NCI-H748 treated with DMSO at 0.1 percent for 48 hours (cell line): ENCODE data around the gene IL2RA.
"Not testable (repeated sequence)": the region's sequence is repeated elsewhere in the genome, so short reads cannot be mapped to it uniquely, and the experiment has no call there.

Experiments used
- DNase-seq: peaks from one replicate; lab custom pipeline; 2025; lab: John Stamatoyannopoulos, UW

Gene IL2RA

DNA sequence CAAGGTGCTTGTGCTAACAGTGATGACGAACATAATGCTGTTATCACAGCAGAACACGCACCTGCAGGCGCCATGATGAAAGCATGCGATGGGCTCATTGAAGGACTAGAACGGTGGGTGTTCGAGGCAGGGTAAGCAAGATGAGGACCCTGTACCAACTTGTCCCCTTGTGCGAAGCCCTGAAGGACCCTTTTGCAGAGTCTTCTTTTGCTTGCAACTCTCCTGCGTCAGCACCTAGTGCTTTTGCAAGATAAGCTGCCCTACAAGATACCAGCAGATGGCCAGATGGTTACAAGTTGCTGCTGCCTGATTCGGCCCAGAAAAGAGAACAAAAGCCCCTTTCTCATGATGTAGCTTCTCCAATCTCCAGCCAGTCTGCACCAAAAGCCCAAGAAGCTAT, 80.6 kb downstream of the IL2RA start:
- no peak for DNase-seq

DNA sequence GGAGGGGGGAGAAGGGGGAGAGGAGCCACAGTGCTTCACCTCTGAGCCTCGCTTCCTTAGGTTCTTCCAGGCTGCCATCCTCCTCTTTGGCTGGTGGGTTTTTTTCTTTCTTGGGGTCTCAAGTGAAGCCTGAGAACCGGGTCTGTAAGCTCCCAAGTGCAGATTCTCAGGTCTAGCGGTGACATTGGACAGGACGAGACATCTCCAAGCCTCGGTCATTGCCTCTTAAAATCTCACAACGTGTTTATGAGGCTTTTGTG, 84.0 kb downstream of the IL2RA start:
- DNase-seq: no peak

- DNase-seq: no peak
Measured at GRCh38 chr10:5977471-5978229, 84.5 kb downstream of the IL2RA start, which contains the start of gene IL15RA. TSS of gene IL15RA (minus strand) at chr10:5977543. CDS start at chr10:5977492, 51 bp downstream.

- DNase-seq: no peak
Measured at GRCh38 chr10:5976512-5977470, 85.4 kb downstream of the IL2RA start.

DNA sequence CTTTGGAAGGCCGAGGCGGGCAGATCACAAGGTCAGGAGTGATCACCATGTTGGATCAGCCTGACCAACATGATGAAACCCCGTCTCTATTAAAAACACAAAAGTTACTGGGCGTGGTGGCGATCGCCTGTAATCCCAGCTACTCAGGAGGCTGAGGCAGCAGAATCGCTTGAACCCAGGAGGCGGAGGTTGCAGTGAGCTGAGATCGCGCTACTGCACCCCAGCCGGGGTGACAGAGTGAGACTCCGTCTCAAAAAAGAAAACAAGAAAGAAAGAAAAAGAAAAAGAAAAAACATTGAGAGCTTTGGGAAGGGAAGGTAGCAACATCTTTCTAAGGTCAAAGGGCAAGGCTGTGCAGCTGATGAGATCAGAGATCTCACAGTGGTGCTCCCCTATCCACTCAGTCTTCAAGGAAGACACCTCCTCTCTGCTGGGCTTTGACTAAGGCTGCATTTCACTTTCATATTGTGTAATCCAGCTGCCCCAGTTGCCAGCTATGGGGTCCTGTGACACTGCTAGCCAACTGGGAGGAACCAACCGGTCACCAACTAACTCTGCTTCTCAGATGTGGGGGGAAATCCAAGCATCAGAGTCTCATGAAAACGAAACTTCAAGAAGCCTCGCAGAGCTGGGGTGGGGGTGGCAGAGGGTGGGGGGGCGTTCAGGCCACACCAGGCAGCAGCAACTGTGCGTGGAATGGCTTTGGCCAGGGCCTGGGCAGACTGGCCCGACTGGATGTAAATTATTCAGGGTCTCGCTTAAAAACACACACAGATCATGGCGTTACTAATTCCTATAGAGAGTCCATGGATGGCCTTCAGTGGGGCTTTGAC, 86.3 kb downstream of the IL2RA start:
- no peak for DNase-seq

DNA sequence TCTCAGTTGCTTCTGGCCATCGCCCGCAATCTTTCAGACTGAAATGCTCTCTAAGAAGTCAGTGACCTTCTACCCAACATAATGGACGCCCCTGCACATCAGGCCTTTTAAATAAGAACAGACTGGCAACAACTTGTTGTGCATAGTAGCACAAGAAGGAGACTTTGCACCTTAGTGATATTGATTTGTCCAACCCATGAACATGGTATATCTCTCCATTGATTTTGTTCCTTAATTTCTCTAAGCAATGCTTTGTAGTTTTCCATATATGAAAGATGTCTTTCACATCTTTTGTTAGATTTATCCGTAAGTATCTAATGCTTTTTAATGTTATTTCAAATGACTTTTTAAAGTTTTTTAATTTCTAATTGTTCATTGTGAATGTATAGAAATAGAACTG, 89.1 kb downstream of the IL2RA start:
- no peak for DNase-seq

- no peak for DNase-seq
Measured at GRCh38 chr10:5971886-5972285, 90.3 kb downstream of the IL2RA start.

GRCh38 chr10:5971315-5971832, 90.8 kb downstream of the IL2RA start:
- no peak for DNase-seq

DNA sequence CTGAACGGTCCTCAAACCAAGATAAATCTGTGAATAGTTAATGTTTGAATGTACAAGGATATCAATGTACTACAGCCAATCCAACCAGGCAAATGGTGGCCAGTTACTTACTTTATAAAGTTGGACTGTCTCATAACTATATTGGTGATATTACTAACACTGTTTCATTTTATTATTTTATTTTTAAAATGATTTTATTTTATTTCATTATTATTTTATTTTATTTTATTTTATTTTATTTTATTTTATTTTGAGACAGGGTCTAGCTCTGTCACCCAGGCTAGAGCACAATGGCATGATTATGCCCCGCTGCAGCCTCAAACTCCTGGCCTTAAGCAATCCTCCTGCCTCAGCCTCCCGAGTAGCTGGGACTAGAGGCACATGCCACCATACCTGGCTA, 91.6 kb downstream of the IL2RA start:
- no peak for DNase-seq

GRCh38 chr10:5970066-5970465, 92.1 kb downstream of the IL2RA start:
- no peak for DNase-seq

GRCh38 chr10:5968681-5969453, 93.3 kb downstream of the IL2RA start:
- no peak for DNase-seq

DNA sequence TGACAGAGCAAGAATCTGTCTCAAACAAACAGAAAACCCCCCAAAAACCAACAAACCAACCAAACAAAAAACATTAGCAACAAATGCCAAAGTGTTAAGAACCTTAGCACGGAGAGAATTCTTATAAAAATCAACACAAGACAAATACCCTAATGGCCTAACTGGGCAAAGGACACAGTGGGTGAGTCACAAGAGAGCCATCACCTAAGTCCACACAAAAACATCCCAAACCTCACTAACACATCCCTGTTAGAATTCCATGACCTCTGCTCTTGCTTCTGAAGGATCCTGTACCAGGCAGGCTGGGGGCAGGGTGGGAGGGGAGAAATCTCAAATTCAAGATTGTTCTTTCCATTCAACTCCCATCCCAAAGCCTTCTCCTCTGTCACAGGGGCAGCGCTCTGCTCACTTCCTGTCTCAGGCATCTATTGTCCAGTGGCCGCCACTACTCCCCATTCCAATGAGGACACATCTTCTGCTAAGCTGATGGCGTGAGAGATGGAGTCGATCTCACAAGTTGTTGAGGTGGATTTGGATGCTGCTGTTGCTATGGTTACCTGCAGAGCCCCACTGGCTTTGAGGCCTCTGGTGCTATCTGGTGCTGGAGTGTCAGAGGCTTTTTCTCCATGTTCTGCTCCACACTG, 94.0 kb downstream of the IL2RA start:
- DNase-seq: no peak

GRCh38 chr10:5965266-5965665, 96.9 kb downstream of the IL2RA start:
- DNase-seq: no peak

GRCh38 chr10:5964736-5965135, 97.4 kb downstream of the IL2RA start:
- no peak for DNase-seq

- no peak for DNase-seq
Measured at GRCh38 chr10:5963591-5963990, 98.6 kb downstream of the IL2RA start.

GRCh38 chr10:5963071-5963470, 99.1 kb downstream of the IL2RA start:
- DNase-seq: no peak

- not testable (repeated sequence) for DNase-seq
Measured at GRCh38 chr10:5962358-5962940, 99.7 kb downstream of the IL2RA start.

DNA sequence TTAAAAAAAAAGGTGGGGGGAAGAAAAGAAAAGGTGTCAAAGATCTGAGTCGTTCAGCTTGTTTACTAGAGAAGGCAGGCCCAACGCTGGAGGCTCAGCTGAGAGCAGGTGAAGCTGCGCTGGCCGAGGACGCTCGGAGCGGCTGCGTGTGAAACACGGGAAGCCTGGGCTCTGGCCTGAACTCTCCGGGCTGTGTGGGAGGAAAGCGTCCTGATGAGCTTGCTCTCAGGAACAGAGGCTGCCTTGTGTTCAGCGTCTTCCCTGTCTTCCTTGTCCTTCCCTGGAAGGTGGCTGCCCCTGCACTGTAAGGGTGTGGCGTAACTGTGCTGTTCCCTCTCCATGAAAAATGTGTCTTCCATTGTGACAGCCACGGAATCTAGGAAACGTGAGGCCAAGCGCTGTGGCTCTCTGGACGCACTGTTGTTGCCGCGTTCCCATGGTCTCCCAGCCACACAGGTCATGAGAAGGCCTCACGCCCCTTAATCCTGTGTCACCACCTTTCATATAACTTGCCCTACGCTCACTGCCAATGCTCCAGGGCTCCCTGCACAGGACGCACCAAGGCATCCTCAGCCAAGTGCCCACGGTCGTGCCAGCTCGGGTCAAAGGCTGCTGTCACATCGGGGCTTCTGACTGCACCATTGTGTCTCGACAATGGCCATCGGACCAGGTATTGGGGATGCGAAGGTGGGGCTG, 100.6 kb downstream of the IL2RA start:
- DNase-seq: no peak

- not testable (repeated sequence) for DNase-seq
Measured at GRCh38 chr10:5960973-5961275, 101.2 kb downstream of the IL2RA start.
